Activated CD8-positive, alpha-beta T cell treated with anti-CD3 and anti-CD28 coated beads for 36 hours (primary cell): ENCODE measurements around the gene NR0B2. TPM values are rescaled to one million over a fixed set of nuclear protein-coding genes. Genes with fewer than 3 reads are reported as not detected.
A peak's percentile ranks its signal among the peaks of the same experiment; 100 is the strongest.

Experiments
- ATAC-seq: fragments of 200-7000 bp; cut with Tn5 transposase; one replicate; pipeline ENCODE4 v1.10.0; 2021; ENCODE audit warnings: mild to moderate bottlenecking, moderate library complexity
- CTCF ChIA-PET: fragments of 350-600 bp; sonication (Branson Sonifier 250); formaldehyde crosslinking; loops from one replicate; lab custom pipeline; 2021; ENCODE audit warnings: antibody characterized with exemption; lab: Charles Lee
- POLR2A ChIA-PET: fragments of 350-600 bp; sonication (Branson Sonifier 250); formaldehyde crosslinking; loops from one replicate; lab custom pipeline; 2021; ENCODE audit warnings: antibody characterized with exemption; lab: Charles Lee
- DNase-seq: peaks from one replicate; pipeline ENCODE4 v3.0.0-alpha.2; 2020
- H3K27ac Mint-ChIP-seq: one replicate; pipeline ENCODE4 v1.8.0; 2021; ENCODE audit warnings: mild to moderate bottlenecking, mixed read lengths
- H3K27me3 Mint-ChIP-seq: one replicate; pipeline ENCODE4 v1.8.0; 2021; ENCODE audit warnings: mixed read lengths
- H3K36me3 Mint-ChIP-seq: one replicate; pipeline ENCODE4 v1.8.0; 2021; ENCODE audit warnings: low read depth, mixed read lengths
- H3K4me1 Mint-ChIP-seq: one replicate; pipeline ENCODE4 v1.8.0; 2021; ENCODE audit warnings: low read depth, mixed read lengths
- H3K4me3 Mint-ChIP-seq: one replicate; pipeline ENCODE4 v1.8.0; 2021; ENCODE audit warnings: mild to moderate bottlenecking, moderate library complexity, mixed read lengths
- H3K9me3 Mint-ChIP-seq: one replicate; pipeline ENCODE4 v1.8.0; 2021; ENCODE audit warnings: mixed read lengths
- CTCF ChIP-seq: fragments of 200-600 bp; IDR thresholded peaks from one replicate; pipeline ENCODE4 v1.8.0; 2022; ENCODE audit warnings: antibody characterized with exemption, mild to moderate bottlenecking
- intact Hi-C: fragments of 100-400 bp; cut with micrococcal nuclease; formaldehyde crosslinking; loops from one replicate; pipeline ENCODE4 v1.10.0; 2022
- total RNA-seq, 2 experiments: library from RNA; stranded (reverse); gene quantifications; one replicate each; pipeline ENCODE4 v1.2.3, GENCODE V29; 2021

The NR0B2 gene
- total RNA-seq, 2 experiments from 2014 or later = not detected

DNA sequence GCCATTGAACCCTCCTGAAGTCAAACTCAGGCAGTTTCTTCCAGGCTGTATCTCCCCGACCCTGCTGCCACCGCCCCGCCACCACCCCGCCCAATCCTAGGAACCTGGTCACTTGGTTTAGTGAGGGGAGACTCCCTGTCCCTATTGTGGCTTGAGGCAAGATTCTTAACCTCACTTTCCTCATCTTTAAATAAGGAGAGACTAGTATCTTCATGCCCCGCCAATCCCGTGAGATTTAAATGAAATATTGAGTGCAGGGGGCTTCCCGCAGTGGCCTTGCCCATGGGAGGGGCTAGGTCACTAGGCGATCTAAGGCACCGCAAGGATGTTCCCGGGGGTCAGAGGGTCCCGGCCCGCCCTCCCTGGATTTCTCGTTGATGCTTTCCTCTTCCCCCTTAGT is 45.5 kb upstream of the NR0B2 start:
- ChIA-PET CTCF (interaction anchor here (1.3 kb wide), 1 partner anchor 87 kb away, joined by 3 read pairs; no protein-coding TSS in a partner anchor), POLR2A (no interaction called here)
- peaks cover 23% of the 10 kb centered on the region for H3K27me3 Mint-ChIP-seq
- intact Hi-C loops = no loop called here
- no peak for ATAC-seq
- no peak for TF ChIP-seq CTCF
- DNase-seq = no peak
- H3K27ac Mint-ChIP-seq = no peak overlapping the region
- H3K9me3 Mint-ChIP-seq = no peaks in the 10 kb centered on the region
- no peaks in the 10 kb centered on the region for H3K36me3 Mint-ChIP-seq
- peak overlapping the region; percentile 38 for H3K4me3 Mint-ChIP-seq
- H3K4me1 Mint-ChIP-seq = peaks cover 3% of the 10 kb centered on the region

DNA sequence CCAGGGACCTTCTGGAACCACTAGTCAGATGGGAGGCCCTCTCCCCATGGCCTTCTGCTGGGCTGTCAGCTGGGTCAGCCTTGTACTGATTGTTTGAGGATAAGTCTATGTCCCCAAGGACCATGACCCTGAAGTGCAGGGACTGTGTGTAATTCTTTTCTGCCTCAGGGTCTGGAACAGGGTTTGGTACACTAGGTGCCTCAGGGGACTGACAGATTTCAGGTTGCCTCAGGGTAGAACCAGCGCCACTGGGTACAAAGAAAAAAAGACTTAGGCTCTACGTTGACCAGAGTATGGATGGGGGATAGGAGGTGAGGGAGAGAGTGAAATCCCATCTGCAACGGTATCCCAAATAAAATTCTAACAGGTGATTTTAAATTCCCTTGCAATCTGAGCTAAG is 43.5 kb upstream of the NR0B2 start:
- Mint-ChIP-seq H3K27me3 (peaks cover 18% of the 10 kb centered on the region), H3K4me1 (peaks cover 3% of the 10 kb centered on the region), H3K9me3 (no peaks in the 10 kb centered on the region), H3K36me3 (no peaks in the 10 kb centered on the region), H3K4me3 (no peak overlapping the region), H3K27ac (no peak overlapping the region)
- ATAC-seq = no peak
- ChIA-PET POLR2A (no interaction called here), CTCF (no interaction called here)
- TF ChIP-seq CTCF = no peak
- intact Hi-C loops = no loop called here
- no peak for DNase-seq

DNA sequence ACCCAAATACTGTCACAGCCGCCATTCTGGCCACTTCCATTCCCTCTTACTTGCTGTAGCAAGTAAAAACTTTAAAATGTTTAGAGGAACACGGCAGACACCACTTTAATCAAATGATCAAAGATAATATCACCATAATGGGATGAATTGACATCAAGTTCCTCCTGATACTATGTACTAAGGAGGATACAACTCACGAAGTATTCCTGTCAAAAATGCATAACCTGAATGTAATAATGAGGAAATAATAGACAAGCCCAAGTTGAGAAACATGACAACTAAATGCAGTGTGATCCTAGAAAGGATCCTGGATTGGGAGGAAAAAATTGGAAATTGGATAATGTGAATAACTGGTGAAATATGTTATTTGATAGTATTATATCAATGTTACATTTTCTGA is 42.5 kb upstream of the NR0B2 start:
- POLR2A ChIA-PET = no interaction called here
- intact Hi-C loops = no loop called here
- peaks cover 13% of the 10 kb centered on the region for H3K27me3 Mint-ChIP-seq

GRCh38 chr1:26953374-26953773 is 39.6 kb upstream of the NR0B2 start:
- no peak overlapping the region for H3K27ac Mint-ChIP-seq

More for the DNA sequence above, 42.5 kb upstream of the NR0B2 start:
- no peaks in the 10 kb centered on the region for H3K9me3 Mint-ChIP-seq
- no peak for TF ChIP-seq CTCF
- H3K4me1 Mint-ChIP-seq = peaks cover 3% of the 10 kb centered on the region
- no peaks in the 10 kb centered on the region for H3K36me3 Mint-ChIP-seq
- H3K27ac Mint-ChIP-seq = no peak overlapping the region
- no peak for DNase-seq
- no peak overlapping the region for H3K4me3 Mint-ChIP-seq
- no peak for ATAC-seq
- CTCF ChIA-PET = interaction anchor here (0.7 kb wide), 1 partner anchor 99 kb away, joined by 3 read pairs; no protein-coding TSS in a partner anchor

More at GRCh38 chr1:26953374-26953773, 39.6 kb upstream of the NR0B2 start:
- Mint-ChIP-seq H3K36me3 (no peaks in the 10 kb centered on the region), H3K4me3 (no peak overlapping the region), H3K27me3 (peaks cover 3% of the 10 kb centered on the region), H3K4me1 (no peaks in the 10 kb centered on the region), H3K9me3 (no peaks in the 10 kb centered on the region)
- intact Hi-C loops = no loop called here
- ATAC-seq (no peak), DNase-seq (no peak)
- CTCF ChIA-PET = no interaction called here
- POLR2A ChIA-PET = no interaction called here
- no peak for TF ChIP-seq CTCF
